ENCODE results near the gene RPL7L1. TPM values are rescaled to one million over a fixed set of nuclear protein-coding genes. Genes with fewer than 3 reads are reported as not detected.

Gene RPL7L1
- total and polyA plus RNA-seq, 2 of the 4 experiments (the other 2 are of a cell fraction) = 43.0 to 112 TPM

DNA sequence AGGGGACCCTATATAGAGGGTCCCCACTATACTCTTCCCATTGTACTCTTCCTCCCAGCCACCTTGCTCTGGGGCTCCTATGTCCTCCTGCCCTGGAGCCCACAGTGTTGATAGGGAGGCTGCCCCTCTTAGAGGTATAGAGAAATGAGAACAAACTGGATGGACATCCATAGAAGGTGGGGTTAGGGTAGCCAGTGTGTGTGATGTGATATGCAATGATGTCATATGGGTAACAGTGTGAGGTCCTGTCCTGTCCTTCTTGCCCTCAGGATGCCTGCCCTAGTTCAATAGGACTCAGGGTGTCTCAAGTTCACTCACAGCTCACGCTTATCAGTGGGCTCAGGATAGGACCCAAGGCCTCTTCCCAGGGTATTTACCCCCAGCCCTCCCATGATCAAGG lies 36.9 kb downstream of the RPL7L1 start:
- no peak for TF ChIP-seq RCOR1 (IDR thresholded peaks at IDR 0.05; ENCODE audit: insufficient replicate concordance, low read length)
- no peak for TF ChIP-seq MAFK (IDR thresholded peaks at IDR 0.05; ENCODE audit: low read depth, low read length)
- no peak for TF ChIP-seq RFX5 (IDR thresholded peaks at IDR 0.05; ENCODE audit: low read depth, low read length)
- TF ChIP-seq MAZ (IDR thresholded peaks at IDR 0.05; ENCODE audit: borderline replicate concordance, low read depth, low read length) = no peak
- TF ChIP-seq CHD1 (IDR thresholded peaks at IDR 0.05; ENCODE audit: low read depth, low read length) = no peak
- no peak for TF ChIP-seq CEBPB (IDR thresholded peaks at IDR 0.05; ENCODE audit: low read depth, low read length)
- TF ChIP-seq NFE2L2 (IDR thresholded peaks at IDR 0.05; ENCODE audit: low read depth, low read length) = no peak
- no peak for TF ChIP-seq MXI1 (IDR thresholded peaks at IDR 0.05; ENCODE audit: borderline replicate concordance, low read depth, low read length)
- no peaks in the 10 kb centered on the region for H3K36me3 ChIP-seq (ENCODE audit: control insufficient read depth, insufficient read depth, low read length)
- H3K9ac ChIP-seq (ENCODE audit: low read depth, low read length) = no peak overlapping the region
- intact Hi-C loops (cut with micrococcal nuclease) (no loop called here), dilution Hi-C loops (cut with HindIII; ENCODE audit: low sequenced_read_pairs, unreplicated experiment) (no loop called here), in situ Hi-C loops (cut with MboI; ENCODE audit: low sequenced_read_pairs) (no loop called here)
- H2AFZ ChIP-seq (replicated peaks; ENCODE audit: low read length, poor library complexity) = no peak overlapping the region
- no peak overlapping the region for H2AK9ac ChIP-seq (replicated peaks; ENCODE audit: low read depth, low read length, poor library complexity)
- H4K5ac ChIP-seq (ENCODE audit: low read depth, low read length) = no peak overlapping the region
- no CpG with 5 or more reads among the region's 1 CpG for WGBS, 2 experiments (ENCODE audit: extremely low coverage in 2 of 2, insufficient read length in 1 of 2)
- no peak overlapping the region for H3K56ac ChIP-seq (ENCODE audit: extremely low read depth, insufficient read depth, low read length)
- H3K23ac ChIP-seq (ENCODE audit: low read depth, low read length) = no peak overlapping the region
- H3K9me3 ChIP-seq (ENCODE audit: control insufficient read depth, insufficient read depth, low read length) = no peaks in the 10 kb centered on the region
- ChIA-PET POLR2A (ENCODE audit: unreplicated experiment) (interaction anchor here (0.6 kb wide), 1 partner anchor 34 kb away, joined by 9 read pairs; no protein-coding TSS in a partner anchor), CTCF (no interaction called here)
- no peak overlapping the region for H3K18ac ChIP-seq (ENCODE audit: low read depth, low read length)
- H4K20me1 ChIP-seq (ENCODE audit: insufficient read depth, low read length) = no peaks in the 10 kb centered on the region
- no peak overlapping the region for H3K14ac ChIP-seq (replicated peaks; ENCODE audit: low read depth, low read length)
- H4K91ac ChIP-seq (ENCODE audit: insufficient read depth, low read depth, low read length) = no peak overlapping the region
- H2BK5ac ChIP-seq (ENCODE audit: low read depth, low read length, poor library complexity, severe bottlenecking) = no peak overlapping the region
- BruUV-seq (replicated peaks) = no TSS peak
- ATAC-seq (ENCODE audit: low read depth) = no peak
- H3K27me3 ChIP-seq (ENCODE audit: control insufficient read depth, insufficient read depth, low read length) = peaks cover 1% of the 10 kb centered on the region
- H3K9me1 ChIP-seq (ENCODE audit: insufficient read depth, low read length) = no peaks in the 10 kb centered on the region
- no peak overlapping the region for H2BK20ac ChIP-seq (ENCODE audit: low read depth, low read length)
- H2BK15ac ChIP-seq (ENCODE audit: low read depth, low read length) = no peak overlapping the region
- H2BK120ac ChIP-seq (ENCODE audit: low read depth, low read length) = no peak overlapping the region
- H4K8ac ChIP-seq (ENCODE audit: low read depth in 2 of 2, low read length in 2 of 2) = no peak overlapping the region
- no peak overlapping the region for H3K4me2 ChIP-seq (ENCODE audit: low read depth, low read length)
- no peak overlapping the region for H3K27ac ChIP-seq (ENCODE audit: insufficient read depth, low read length)
- no peak overlapping the region for H3K4me3 ChIP-seq (ENCODE audit: insufficient read depth, low read depth, low read length)
- no peak overlapping the region for H2AK5ac ChIP-seq (ENCODE audit: low read depth, low read length)
- peaks cover 2% of the 10 kb centered on the region; the same call in 1 of the 2 replicates for H3K4me1 ChIP-seq (ENCODE audit: control insufficient read depth, insufficient read depth, low read length)
- H3K79me1 ChIP-seq (ENCODE audit: low read depth in 1 of 2, low read length in 2 of 2) = no peaks in the 10 kb centered on the region
- no peak for DNase-seq
- no peak overlapping the region for H3K4ac ChIP-seq (ENCODE audit: low read depth, low read length)
